Hindlimb muscle (tissue), 1 donor: ENCODE results near the gene DDX24. TPM values are rescaled to one million over a fixed set of nuclear protein-coding genes. Genes with fewer than 3 reads are reported as not detected.

Experiments used
- DNase-seq: peaks from one replicate; pipeline ENCODE4 v3.0.0-alpha.2; 2013
- polyA plus RNA-seq: library from polyadenylated mRNA; unstranded; fragments of 120-200 nt; gene quantifications from one replicate; pipeline ENCODE4 v1.2.1, GENCODE V29; 2013; ENCODE audit not compliant: insufficient read length

The DDX24 gene
- polyA plus RNA-seq, 1 donor, result 84.8 TPM

DNA sequence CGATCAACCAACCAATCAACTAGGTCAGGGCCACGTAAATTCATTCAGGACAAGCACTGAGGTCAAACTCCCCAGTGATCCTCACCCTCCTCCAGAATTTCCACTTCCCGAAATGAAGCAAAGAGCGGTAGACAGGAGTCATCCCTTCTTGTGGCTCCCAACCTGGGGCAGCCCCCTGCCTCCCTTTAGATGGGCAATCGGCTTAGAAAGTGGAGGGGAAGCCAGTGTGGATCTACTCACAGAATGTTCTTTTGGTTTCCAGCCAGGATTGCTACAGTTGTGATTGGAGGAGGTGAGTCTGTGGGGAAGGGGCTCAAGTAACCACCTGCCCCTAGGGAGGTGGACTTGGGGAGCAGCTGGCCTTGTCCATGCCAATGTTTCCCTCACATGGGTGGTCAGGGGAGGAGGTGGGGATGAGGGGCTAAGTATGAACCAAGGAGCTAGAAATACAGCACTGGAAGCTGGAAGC lies 33.6 kb upstream of the DDX24 start:
- no peak for DNase-seq

DNA sequence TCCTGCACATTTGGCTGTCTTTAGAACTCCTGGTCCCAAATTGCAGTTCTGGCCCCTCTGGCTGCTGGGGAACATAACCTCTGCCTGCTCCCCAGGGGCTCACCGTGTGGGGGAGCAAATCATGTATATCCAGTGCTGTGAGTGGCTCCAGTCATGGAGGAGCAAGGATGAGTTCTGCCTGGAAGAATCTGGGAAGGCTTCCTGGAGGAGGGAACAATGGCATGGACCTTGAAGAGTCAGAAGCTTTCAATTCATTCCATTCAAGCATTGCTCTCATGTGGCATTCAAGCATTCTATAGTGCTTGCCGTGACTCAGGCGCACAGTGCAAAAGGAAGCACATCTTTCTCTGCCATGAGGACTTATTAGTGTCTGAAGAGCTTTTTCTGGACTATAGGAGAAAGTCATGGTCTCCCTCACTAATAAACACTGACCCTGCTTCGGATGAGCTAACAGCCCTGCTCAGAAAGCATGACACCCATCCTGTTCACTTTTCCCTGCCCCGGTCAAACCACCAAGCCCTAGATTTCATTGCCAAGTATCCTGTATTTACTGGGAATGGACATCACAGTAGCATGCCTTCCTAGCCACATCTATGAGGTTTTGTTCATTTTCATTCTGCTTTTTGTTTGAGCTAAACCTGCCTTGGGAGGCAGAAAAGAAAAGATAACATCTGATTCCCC lies 33.0 kb upstream of the DDX24 start:
- no peak for DNase-seq

DNA sequence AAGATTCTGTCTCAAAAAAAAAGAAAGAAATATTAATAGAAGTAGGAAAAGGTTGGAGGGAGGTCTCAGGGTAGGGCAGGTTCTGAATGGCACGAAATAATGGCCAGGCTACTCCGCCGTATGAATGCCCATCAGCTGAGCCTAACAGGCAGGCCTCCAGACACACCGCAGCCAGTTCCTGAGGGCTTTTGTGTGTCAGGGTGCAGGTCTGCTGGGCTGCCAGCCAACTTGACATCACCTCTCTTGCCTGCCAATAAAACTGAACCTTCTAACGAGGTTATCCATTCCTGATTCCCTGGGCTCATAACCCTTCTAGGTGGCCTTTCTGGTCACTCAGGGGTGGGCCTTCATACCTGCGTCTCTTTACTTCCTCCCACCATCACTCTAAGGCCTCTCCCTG lies 32.5 kb upstream of the DDX24 start:
- no peak for DNase-seq

DNA sequence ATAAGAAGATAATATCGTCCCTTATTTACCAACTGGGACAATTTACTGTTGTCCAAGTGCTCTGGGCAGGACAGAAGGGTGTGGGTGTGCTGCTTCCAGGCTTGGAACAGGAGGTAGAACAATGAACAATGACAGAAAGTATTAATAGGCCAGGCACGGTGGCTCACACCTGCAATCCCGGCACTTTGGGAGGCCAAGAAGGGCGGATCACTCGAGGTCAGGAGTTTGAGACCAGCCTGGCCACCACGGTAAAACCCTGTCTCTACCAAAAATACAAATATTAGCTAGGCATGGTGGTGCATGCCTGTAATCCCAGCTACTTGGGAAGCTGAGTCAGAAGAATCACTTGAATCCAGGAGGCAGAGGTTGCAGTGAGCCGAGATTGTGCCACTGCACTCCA lies 32.1 kb upstream of the DDX24 start:
- no peak for DNase-seq

DNA sequence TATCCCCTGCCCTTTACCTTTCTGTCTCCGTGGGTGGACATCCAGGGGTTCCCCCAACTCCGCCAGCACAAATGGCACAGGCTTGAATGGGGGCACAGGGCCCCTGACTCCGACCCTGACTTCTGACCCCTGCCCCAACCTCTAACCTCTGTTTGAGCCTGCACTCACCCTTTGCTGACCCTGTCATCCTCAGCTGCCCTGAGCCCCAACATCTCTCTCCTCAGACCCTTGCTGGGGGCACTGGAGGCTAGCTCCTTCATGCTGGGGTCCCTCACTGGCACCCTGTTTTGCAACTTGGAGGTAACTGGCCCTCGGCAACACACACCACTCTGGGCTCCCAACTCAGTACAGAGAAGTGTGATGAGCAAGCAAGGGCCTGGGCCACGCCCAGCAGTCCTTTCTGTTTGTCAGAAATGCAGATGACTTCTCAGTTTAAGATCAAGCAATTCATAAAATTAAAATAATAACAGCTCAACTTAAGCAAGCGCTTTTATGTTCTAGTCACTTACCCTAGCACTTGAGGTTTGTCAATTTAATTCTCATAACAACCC lies 31.6 kb upstream of the DDX24 start:
- no peak for DNase-seq

DNA sequence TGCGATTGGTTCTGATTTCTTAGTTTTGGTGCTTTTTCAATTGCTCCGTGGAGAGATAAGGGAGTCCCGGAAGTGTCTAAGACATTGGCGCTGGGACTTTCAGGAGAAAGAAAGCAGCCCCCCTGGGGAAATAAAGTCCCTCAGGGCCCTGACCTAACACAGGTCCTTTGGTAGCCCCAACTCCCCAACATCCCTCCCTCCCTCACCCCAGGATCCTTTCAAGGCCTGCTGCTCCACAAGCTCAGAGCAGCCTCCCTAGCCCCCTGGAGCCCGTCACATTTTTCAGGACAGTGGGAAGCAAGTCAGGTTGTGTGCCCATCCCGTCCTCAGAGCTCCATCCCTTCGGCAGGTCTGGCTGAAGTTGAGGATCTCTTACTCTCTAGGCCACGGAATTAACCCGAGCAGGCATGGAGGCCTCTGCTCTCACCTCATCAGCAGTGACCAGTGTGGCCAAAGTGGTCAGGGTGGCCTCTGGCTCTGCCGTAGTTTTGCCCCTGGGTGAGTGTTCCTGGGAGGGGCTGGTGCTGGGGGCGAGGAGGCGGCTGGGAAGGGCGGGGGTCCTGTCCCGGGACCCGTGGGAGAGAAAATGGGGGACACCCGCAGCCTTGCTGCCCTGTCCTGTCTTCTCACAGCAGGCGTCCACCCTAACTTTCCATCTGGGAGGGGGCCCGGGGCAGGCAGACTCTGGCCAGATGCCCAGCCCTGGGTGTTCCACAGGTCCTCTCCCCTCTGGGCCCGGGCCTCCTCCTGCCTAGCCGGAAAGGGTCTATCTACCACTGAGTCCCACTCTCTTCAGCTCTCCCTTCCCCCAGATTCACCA lies 30.5 kb upstream of the DDX24 start:
- DNase-seq, result no peak

DNA sequence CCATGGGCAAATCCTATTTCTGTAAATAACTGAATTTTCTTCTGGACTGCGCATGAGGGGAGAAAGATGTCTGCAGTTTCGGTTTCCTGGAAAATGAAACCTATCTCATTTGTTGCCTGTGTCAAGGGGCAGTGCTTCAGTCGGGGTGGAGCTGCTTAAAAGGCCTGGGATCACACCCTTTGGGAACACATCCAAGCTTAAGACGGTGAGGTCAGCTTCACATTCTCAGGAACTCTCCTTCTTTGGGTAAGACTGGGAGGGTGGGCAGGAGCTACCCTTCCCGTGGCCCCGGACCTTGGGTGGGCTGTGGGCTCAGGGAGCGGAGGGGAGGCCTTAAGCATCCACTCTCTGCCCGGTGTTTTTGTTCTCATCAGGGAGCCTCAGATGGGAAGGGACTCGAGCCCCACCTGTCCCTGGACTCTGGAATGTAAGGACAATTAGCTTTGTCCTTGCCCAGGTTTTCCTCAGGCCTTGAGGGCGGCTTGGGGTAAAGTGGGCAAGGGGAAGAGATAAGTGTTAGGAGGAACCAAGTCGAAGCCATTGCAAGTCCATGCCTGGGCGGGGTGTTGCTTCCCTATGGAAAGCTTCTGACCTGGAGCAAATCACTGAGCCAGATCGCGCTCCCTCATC lies 29.7 kb upstream of the DDX24 start, which contains the start of gene IFI27:
IFI27 (plus strand) TSS at position 185 of the 630 bp plus-strand sequence.
- DNase-seq, result no peak

DNA sequence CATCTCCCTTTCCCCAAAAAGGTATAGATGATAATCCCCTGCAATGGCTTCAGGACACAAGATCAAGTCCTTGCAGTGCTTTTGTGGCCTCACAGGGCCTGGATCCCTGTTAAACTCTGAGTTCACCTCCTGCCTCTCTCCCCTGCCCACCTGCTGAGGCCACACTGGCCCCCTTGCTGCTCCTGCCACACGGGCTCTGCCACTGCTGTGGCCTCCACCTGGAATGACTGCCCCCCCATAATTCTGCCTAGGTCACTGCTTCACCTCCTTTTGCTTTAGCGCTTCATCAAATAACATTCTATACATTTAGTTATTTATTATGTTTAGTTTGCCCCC lies 28.9 kb upstream of the DDX24 start:
- DNase-seq, result no peak

DNA sequence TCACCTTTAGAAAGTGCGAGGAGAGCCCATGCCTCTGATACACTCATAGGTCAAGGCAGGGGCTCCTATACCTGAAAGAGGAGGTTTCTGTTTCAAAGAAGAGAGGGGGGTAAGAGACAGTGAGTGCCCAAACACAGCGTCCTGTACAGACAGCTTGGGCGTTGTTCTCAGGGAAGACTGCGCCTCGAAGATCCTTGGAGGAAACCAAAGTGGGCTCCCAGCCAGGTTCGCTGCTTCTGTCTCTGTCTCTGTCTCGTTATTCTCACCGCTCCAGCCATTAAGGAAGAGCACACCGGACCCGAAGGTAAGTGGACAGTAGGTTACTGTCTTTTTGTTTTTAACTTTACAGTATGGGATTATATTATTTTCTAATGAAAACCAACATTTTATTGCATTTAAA lies 23.7 kb upstream of the DDX24 start:
- no peak for DNase-seq

DNA sequence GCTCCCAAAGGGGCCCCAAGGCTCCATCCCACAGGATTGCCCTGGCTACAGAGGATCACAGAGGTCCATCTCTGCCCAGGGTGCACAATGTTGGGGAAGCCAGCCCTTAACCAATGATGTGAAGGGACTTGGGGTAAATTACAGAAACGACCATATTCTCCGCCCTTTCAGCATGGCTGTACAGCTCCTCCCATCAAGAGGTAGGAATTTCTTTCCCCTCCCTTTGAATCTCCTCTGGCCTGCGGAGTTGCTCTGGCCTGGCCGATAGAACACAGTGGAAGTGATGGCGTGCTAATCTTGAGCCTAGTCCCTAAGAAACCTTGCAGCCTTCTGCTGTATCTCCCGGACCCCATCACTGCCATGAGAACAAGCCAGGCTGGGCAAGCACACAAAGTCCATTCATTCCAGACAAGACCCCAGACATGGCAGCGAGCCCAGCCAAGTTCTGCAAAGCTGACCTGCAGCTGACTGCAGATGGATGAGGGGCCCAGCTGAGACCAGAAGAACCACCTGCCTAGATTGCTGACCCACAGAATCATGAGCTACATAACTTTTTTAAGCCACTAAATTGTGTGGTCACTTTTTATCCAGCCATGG lies 22.6 kb upstream of the DDX24 start:
- DNase-seq, result no peak

DNA sequence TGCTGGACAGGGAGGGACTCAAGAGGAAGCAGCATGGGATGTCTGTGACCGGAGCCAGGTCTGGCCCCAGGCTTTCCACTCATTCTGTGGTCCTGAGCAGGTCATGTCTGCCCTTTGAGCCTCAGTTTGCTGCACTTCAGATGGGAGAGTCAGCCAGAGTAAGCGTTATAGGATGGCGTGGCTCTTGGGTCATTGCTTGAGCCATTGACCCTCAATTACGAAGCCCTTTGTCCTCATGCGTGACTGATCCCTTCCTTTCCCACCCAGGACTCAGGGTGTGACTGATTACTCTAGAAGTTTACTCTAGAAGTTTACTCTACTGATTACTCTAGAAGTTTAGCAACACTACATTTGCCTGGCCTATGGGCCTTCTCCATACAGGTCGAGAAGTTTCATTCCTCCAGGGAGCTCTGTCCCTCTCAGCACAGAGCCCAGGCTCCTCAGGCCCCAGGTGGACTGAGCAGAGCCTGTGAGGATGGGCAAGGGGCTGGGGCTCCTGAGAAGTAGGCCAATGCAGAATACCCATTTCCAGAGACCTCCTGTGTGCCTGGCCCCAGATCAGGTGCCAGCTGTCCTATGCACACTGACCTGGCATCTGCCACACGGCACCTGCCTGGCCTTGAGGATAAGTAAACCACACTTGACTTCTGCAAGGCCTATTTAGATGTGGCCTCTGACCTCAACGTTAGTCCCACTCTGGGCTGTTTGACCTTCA lies 21.9 kb upstream of the DDX24 start:
- no peak for DNase-seq

DNA sequence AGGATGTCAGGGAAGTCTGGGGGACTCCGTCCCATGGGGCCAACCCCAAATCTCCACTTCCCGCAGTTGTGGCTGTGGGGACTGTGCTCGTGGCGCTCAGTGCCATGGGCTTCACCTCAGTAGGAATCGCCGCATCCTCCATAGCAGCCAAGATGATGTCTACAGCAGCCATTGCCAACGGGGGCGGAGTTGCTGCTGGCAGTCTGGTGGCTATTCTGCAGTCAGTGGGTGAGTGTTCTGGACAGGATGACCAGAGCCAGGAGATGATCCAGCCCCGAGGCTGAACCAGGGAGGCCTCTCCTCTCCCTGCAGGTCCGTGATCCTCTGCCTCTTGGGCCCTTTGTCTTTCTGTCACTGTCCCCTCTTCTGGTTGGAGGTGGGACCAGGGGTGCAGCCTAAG lies 20.7 kb upstream of the DDX24 start:
- DNase-seq, result no peak

DNA sequence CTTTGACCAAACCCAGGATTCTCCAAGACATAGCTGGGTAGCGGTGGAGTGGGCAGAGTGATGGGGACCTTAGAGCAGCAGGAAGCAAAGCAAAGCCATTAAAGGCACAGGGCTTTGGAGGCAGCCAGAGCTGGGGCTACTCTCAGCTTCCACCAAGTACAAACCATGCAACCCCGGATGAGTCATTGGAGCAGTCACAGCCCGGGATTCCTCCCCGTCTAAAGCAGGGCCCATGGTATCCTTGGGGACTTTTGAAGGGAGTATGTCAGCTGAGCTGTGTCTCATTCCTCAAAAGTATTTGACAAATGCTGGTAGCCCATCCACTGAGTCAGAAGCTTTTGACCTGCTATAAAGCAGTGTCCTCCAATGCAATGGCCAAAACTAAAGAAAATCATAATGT lies 19.8 kb upstream of the DDX24 start:
- DNase-seq, result no peak

DNA sequence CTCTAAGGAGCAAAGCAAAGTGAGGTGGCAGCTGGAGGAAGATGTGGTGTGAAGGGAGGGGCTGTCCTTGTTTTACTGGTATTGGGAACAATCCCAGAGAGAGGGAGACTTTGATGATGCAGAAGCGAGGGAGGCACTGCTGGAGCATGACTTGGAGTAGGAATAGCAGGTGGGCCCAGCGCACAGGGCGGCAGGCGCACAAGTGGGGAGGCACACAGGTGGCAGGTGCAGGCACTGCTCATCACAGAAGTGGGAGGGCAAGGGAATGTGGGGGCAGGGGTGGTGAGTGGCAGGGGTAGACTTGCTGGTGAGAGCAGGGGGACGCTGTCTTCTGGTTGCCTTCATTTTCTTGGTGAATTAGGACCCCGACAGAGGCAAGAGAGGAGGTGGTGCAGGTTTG lies 18.0 kb upstream of the DDX24 start:
- no peak for DNase-seq

DNA sequence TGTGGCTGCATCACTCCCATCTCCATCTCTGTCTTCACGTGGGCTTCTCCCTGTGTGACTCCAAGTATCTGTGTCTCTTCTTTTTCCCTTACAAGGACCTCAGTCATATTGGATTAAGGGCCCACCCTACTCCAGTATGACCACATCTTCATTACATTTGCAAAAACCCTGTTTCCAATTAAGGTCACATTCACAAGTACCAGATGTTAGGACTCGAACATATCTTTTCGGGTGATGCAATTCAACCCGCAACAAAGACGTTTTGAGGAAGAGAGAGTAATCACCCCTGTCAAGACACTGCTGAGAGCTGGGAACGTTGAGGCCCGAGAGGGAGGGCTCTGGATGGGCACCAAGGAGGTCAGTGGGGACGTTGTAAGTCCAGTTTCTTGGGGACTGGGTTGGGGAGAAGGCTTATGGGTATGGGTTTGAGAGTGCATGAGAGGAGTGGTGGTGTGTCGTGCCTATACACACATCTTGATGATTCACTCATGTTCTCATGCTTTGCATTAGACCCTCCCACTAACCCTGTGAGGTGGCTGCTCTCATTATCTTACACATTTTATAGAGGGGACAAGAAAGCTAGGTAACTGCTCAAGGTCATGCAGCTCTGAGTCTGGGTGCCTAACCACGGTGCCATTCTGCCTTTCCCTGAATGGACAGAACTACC lies 17.5 kb upstream of the DDX24 start:
- no peak for DNase-seq

DNA sequence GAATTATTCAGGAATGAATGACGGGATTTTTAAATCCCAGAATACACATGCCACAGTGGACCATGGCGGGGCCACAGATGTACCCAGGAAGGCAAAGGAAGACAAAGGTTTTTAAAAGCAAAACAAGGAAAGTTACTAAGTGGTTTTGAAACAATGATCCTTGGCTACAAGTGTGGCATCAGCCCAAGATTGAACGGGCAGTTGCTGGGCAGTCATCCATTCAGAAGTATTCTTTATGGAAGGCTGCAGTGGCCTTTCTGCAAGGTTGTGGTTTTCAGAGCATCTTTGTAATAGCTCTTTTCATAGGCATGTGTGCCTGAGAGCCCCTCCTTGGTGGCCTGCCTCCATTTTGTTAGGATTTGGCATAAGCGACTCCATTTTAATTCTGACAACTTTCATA lies 16.1 kb upstream of the DDX24 start:
- no peak for DNase-seq

DNA sequence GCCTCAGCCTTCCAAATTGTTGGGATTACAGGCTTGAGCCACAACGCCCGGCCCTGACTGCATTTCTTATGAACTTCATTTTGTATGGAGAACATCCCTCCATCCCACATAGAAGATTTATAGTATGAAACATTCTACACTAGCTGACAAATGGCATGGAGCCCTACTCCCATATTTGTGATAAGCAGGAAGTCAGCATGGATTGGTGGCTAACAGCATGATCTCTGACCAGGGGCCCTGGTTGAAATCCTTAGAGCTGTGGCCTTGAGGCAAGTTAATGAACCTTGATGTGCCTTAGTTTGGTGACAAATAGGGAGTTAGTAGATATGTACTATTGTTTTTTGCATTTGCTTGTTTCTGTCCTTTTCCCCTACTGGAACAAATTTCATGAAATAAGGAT lies 12.4 kb upstream of the DDX24 start:
- no peak for DNase-seq

DNA sequence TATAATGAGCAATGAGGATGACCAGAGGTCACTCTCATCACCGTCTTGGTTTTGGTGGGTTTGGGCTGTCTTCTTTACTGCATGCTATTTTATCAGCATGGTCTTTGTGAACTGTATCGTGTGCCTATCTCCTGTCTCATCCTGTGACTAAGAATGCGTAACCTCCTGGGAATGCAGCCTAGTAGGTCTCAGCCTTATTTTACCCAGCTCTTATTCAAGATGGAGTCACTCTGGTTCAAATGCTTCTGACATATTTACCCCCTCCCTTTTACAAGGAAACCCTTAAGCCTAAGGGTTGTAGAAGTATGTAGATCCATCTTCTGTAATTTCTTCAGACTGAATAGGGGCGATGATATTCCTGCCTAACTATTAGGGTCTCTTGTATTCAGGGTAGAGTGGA lies 8.5 kb upstream of the DDX24 start:
- DNase-seq, result no peak

DNA sequence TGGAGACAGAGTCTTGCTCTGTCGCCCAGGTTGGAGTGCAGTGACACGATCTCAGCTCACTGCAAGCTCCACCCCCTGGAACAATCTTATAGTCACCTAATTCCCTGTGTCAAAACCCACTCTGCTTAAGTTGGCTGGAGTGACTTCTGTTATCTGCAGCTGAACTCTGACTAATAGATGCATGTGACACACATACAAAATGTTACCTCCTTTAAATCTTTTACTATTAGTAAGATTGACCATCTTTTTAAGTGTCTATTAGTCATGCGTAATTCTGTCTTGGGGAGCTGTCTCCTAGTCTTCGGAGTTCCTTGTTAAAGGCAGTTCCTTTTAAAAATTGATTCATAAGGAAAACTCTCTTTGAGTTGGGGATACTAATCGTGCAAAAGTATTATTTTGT lies 7.5 kb upstream of the DDX24 start:
- no peak for DNase-seq

DNA sequence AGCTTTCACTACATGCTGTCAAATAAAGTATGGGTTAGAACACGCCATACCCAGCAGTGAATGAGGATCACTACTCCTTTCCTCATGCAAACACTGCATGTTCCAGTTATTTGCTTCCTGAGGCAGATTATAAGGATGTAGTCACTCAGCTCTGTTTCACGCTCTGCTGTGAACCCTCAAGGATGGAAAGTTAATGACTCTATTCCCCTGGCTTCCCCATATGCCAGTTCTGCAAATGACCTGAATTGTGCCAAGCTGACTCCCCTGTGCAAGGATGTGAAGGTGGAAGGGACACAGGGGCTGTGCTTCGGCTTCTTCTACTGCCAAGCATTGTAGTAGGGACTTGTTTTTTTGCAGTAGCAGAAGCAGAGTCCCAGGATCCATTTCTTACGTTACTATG lies 6.9 kb upstream of the DDX24 start:
- DNase-seq, result no peak

DNA sequence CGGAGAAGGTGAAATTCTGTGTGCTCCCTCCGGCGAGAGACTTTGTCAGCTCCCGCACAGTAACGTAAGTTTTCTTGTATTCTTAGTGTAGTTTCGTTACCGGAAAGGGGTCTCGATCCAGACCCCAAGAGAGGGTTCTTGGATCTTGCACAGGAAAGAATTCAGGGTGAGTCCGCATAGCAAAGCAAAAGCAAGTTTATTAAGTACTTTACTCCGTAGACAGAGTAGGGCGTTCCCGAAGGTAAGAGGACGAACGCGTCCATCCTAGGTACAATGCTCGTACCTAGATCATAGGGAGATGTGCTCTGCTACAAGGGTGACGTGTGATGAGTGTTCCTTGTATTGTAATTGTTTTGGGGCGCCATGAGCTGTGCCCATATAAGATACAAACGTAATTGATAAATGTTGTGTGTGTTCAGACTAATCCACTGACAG lies 401 bp upstream of the DDX24 start:
- no peak for DNase-seq
